ENCODE data around the gene FAM47E. TPM values are rescaled to one million over a fixed set of nuclear protein-coding genes. Genes with fewer than 3 reads are reported as not detected.

The FAM47E gene, protein sequence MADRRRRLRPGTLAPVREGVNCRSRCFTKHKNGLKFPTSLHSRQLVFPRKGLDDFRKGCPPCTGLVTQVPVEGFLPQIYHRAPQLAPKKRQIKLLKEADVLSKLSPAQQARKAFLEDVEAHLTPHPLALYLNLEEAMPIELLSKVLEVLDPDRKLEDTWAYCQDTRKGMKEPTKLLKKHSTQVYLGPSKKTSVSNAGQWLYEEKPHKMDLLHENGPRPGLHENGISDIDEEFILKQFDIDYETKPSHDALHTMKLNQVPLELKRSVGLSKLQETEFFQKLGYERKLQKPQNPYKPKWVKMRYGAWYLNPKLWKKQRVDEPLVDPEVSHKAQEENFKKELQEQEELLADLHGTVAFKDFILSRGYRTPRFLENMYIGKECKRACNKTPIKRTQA
- total RNA-seq: 3.9 TPM

DNA sequence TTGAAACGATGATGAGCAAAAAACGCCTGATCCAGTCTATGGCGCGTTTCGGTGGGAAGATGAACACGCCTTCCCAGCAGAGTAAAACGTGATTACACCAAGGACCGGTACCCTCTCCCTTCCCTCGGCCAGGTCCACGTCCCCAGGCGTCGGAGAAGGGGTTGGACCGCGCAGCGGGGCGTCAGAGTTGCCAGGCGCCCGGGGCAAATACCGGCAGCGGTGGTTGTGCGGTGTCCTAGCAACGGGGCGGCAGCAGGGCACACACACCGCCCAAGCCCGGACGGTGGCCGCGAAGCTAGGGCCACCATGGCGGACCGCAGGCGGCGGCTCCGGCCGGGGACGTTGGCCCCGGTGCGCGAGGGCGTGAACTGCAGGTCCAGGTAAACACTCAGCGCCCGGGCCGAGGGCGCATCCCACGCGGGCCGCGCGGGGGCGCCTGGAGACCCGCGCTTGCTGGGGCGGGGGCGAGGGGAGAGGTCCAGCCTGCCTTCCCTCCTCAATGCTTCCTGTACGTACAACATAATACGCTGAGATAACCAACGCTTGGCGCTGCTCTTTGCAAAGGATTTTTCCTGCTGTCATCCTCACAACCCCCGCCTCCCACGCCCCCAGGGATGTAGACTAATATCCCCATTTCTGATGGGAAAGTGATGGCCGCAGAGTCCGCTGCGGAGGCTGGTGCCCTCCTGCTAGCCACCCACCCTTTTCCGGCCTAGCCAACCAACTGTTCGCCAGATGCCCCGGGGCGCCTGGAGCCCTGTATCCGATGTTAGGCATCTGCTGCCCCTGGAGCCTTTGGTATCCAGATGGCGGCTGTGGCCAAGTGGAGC lies at the start of gene FAM47E:
FAM47E (plus strand) TSS at position 281 of the 830 bp plus-strand sequence; CDS start at position 307, 26 bp downstream.
- DNase-seq: peak; percentile 33

DNA sequence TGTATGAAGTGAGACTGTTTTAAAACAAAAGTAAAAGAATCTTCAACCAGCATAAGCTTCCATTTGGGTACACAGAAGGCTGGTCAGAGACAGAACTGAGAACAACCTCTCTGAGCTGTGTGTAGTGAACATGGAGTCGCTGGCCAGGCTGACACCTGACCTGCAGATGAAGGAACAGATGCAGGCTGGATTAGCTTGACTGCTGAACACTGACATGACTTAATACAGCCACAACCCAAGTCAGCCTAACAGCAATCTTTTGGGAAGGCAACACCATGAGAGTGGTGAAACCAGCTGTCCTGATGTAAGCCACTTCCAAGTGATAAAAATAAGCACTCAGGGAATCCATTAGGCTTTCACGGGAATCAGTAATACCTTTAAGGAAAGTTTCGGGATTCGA lies 48.0 kb upstream of the FAM47E start:
- no peak for DNase-seq

DNA sequence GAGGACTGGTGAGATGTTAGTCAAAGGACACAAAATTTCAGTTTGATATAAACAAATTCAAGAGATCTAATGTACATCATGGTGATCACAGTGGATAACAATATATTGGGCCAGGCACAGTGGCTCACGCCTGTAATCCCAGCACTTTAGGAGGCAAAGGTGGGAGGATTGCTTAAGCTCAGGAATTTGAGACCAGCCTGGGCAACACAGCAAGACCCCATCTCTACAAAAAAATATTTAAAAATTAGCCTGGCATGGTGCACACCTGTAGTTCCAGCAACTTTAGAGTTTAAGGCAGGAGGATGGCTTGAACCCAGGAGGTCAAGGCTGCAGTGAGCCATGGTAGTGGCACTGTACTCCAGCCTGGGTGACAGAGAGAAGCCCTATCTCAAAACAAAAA lies 46.6 kb upstream of the FAM47E start:
- DNase-seq: no peak

DNA sequence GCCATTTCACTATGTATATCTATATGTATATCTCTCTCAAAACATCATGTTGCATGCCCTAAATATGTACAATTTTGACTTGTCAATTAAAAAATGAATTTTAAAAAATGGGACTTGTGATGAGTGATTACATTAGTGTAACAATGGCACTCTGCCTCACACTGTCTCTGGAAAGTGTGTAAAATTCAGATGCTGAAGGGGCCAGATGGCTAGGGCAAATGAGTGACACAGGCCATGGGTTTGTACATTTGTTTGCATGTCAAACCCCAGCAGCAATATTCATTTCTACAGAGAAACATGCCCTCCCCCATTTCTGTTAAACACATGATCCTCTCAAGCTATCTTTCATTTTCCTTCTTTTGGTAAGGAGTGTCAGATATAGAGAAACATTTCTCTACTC lies 46.0 kb upstream of the FAM47E start:
- DNase-seq: no peak

DNA sequence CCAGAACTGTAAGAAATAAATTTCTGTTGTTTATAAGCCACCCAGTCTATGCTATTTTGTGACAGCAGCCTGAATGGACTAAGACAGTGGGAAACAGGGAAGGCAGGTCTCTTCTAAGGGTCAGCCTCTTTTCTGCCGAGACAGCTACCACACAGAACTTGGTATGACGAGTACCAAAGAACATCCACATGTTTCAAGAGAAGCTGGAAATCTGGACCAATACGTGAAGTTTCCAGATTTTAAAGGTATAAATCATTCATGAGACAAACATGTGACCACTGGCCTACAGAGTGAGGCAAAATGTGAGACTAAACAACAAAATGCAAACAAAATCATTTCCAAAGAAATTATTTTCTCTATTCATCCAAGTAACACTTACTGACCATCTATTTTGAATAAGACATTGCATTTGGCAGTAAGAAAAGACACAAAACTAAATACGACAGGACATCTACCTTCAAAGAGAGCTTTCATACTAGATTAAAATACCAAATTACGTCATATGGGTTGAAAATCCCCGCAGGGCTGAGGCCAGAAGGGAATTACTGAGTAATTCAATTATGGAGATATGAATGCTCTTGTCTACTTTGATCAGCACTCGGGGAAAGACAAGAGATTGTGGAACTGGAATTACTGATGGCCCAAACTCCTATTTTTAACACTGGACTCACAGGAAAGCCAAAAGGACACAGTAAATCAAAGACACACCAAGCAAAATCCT lies 45.1 kb upstream of the FAM47E start:
- DNase-seq: no peak

DNA sequence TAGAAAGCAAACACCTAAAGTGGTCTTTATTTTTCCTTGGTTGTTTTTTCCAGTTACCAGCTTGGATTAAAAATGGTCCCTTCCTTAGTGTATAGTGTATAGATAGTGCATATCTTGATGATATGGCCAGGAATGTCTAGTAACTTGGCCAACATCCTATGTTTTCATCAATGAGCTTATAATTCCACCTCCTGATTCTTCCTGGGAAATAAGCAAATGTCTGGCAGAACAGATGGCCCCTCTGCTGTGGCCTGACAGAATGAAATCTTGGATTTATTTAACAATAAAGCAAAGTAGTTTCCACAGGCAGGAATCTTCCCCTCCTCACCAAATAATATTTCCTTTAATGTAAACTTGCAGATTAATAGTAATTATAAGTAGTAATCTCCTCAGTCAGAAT lies 44.0 kb upstream of the FAM47E start:
- DNase-seq: no peak

DNA sequence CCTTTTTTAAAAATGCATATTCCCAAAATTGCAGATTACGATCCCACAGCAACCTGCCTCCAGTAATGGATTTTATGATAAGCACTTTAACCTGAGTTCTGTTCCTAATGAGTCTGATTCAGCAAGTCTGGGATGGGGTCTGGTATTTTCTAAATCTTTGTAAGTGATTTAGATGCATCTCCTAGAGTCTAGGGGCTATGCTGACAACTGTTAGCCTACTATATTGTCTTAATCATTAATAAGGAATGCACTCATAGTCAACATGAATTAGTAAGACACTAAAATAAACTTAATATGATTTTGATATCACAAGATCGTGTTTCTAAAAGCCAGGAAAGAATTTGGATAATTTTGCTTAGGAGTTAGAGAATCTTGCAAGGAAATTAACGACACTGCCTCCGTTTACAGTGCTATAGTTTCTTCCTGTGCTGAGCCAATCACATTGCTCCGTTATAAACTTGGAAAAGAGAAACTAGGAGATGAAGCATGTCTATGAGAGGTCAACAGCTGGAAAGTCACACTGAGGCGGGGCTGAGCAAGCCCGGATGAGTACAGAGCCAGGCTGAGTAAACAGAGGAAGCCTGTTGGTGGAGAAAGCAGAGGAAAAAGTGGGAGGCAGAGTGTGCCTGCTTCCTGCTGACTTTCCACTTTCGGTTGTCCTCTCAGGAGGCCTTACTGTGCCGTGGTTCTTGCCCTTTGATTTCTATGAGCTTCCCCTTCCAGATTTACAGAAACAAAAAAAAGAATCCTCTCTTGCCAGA lies 43.3 kb upstream of the FAM47E start:
- DNase-seq: peak; percentile 67

DNA sequence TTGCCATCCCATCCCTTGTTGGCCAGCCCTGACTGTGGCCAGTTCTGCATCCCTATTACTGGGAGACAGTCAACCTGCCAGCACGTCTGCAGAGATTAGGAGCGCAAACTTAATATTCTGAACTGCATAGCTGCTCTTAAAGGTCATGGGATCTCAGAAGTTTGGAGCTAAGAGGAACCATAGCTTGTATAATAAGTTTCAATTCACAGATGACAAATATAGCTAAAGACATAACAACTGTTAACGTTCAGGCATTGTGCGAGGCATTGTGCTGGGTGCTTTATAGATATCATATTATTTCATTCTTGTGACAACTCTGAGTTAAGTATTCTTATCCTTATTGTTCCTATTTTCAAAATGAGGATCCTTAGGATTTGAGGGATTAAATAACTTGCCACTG lies 41.6 kb upstream of the FAM47E start:
- no peak for DNase-seq

DNA sequence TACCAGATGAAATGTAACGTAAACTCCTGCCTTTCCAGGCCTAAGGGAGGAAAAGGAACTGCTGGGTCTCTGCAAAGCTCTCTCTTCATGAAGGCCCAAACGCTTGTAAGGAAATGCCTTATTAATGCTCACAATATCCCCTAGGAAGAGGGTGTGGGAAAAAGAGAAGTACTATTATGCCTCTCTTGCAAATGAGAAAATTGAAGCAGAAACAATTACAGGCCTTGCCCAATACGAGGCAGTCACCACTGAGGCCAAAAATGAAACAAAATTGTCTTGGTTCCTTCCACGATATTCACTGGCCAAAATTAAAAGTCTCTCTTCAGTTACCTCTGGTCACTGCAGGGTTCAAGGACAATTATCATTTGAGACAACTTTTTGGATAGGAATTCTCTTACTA lies 41.1 kb upstream of the FAM47E start:
- no peak for DNase-seq

DNA sequence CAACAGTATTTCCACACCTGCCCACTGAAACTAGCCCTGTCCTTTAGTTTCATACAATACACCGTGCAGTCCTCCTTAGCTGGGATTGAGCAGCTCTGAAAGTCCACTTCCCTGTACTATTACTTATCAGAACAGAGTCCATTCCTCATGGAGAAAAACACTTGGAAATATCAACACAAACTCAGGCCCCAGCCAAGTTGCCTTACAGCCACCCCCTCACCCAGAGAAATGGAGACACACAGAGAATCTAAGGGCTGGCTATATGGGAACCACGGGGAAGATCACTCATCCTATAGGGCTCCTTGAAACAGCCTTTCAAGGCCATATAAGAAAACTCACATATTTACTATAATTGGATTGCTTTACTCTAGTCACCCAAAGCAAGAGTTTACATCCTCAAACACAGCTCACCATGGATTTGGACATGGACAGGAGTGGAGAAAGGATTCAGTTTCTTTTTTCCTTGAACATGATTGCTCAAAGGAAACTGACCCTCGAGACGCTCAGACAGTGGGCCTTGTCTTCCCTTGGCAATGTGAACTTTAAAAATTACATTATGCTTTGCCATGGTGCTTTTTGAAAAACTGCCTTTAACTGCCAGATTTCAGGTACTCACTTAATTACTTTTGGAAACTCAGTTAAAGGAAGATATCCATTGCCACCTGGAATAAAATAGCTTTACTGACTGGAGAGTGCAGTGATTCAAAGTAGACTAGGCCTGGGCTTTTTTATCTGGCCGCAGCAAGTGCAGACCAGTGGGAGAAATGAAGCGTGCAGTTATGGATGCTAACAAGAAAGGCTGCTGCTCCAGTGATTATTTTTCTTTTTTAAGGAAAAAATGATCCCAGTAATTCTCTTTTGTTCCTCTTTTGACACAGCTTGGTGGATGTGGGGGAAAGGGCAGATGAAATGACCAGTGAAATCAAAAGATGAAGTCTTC lies 39.5 kb upstream of the FAM47E start:
- no peak for DNase-seq

DNA sequence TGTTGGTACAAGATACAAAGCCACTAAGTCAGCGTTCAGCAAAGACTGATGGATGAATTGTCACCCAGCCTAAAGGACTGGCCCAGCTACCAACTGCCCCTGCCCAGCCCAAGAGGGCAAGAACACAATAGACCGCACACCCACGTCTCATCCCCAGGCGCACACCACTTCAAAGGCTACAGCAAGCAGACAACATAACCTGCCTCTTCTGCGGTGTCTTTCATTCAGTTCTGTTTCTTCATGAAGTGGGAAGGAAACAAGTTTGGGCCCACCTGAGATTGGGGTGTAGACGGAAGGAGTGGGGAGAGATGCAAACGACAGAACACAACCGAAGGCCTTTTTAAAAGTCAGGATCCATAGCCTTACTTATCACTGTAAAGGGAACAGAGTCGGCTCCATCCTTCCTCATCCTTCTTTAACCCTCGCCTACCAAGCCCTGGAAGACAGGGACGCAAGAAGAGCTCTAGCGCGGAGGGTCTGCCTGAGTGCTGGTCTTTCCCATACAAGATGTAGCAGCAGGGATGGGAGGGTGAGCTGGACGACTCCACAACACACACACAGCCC lies 38.6 kb upstream of the FAM47E start:
- no peak for DNase-seq

DNA sequence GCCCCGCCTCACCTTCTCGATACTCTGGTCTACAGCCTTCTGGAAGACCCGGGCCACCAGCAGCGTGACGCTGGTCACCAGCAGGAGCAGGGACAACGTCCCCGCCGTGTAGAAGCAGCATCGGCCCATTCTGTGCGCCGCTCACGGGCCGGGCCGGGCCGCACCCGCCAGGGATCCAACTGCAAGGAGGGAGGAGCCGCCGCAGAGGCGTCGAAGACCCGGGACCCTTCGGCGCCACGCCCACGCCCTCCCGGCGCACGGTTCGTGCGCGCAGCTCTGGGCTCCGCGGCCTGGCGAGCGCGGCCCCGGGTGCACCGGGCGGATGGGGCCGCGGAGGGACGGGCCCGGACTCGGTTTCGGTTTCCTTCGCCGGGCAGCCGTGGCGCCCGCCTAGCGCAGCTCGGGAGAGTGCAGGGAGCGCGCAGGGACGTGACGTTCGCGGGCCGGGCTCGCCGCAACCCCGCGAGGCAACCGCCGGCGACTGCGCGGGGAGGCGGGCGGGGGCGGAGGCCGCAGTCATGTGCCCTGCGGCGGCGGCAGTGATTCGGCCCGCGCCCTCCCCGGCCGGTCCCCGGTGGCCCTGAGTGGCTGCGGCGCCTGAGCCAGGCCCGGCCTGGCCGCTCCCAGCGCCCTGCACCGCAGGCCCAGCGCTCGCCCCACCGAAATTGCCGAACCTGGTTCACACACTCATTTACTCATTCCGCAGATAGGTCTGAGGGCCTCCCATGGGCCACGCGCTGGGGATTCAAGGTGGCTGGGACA lies 37.9 kb upstream of the FAM47E start, which contains the start of gene SCARB2:
SCARB2 (minus strand) TSS at position 410 of the 762 bp plus-strand sequence; CDS start at position 129, 281 bp downstream.
- DNase-seq: peak; percentile 73

DNA sequence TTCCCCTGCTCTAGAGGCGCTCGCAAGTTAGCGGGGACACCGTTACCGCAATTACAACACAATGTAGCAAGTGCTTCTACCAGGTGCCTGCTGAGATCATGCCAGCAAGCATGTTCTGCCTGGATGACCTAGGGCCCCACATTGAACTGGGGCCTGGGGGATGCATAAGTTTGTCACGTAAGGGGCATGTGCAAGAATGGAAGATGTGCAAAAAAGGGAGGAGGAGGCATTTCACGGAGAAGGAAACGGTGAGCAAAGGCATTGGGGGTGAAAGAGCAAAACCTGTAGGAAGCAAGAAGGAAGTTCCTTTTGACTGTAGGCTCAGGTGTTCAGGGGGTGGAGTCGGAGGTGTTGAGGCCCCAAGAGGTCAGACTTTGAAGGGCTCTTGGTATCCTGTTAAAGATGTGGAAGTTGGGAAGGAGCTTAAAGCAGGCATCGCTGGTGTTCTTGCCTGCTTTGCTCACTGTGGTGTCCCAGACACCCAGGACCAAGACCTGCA lies 37.3 kb upstream of the FAM47E start:
- DNase-seq: no peak

DNA sequence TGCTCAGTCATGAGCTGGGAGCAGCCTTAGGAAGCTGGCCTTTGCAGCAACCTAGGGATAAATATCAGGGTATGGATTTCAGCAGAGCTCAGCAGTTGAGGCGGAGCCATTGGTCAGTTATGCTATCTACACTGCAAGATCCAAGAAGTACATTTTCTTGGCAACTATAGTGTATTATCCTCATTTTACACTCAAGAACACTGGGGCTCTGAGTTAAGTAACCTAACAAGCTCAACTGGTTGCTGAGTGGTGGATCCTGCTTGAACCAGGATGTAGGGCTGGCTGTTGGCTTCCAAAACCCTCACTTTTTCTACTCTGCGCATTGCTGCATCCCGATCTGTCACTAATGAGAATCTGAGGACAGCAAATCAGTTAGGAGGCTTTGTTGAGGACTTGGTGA lies 36.4 kb upstream of the FAM47E start:
- DNase-seq: no peak

DNA sequence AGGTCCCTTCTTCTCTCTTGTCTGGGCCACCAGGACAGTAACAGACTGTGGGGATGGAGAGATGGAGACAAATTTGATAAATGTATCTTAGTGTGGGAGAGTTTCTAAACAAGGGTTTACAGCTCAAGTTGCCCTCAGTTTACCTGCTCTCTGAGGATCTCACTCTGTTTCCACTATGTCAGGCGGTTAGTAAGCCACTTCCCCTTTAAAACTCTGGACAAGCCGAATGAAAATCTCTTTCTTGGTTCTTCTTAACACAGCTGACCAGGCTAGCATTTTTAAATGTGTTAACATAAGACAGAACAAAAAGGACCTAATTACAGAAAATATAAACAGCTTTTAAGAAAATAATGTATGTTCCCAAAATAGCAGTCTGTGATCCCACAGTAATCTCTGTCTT lies 35.0 kb upstream of the FAM47E start:
- no peak for DNase-seq

DNA sequence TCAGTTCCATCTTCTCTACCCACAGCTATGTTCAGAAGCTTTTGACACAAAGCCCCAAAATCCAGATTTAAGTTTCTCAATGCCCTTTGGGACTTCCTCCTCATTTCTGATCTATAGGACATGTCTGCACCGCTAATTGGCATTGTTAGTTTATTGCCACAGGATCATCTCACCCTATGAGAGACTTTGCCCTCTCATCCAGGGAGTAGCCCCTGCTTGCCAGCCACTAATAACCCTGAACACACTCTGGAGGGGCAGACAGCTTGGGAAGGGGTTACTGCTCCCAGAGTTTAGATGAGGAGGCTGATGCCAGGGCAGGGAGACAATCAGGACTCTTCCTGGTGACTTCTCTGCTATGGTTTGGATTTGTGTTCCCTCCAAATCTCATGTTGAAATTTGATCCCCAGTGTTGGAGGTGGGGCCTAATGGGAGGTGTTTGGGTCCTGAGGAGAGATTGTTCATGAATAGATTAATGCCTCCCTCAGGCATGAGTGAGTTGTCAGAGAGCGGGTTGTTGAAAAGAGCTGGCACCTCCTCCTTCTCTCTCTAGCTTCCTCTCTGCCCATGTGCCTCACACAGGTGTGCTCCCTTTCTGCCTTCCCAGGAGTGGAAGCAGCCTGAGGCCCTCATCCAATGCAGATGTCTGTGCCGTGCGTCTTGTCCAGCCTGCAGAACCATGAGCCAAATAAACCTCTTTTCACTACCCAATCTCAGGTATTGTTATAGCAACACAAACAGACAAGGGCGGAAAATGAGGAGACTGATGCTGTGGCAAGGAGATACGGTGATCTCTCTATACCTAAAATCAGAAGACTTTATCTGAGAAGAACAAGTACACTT lies 34.3 kb upstream of the FAM47E start:
- no peak for DNase-seq

DNA sequence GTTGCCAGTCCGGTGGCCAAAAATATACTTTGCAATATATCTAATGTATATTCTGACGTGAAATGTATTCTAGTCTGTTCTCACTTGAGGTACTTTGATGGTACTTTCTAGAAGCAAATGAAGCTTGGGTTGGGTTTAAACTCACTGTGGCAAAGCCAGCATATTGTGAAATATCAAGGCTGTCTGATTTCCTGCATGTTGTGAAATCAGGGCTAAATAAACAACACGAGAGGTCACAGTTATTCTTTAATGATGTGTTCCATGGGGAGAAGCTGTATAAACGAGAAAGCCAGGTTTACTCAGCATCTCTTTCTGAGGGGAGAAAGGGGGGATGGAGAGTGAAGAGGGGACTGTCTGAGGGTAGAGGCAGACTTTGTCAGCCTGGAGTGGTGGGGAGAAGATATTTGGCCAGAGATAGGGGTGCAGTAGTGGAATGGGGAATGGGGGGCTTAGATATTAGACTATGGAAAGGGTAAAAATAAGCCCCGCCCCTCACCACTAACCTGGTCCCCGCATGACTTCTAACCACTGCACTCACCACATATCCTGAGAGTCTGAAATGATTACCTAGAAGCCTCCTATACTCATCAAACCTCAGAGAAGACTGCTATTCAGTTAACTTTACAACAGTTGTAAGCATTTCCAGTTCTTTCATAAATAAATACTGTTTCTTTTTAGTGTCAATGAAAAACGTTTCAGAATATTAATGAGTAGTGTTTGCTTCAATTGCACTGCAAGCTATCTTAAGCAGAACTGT lies 32.0 kb upstream of the FAM47E start:
- no peak for DNase-seq

DNA sequence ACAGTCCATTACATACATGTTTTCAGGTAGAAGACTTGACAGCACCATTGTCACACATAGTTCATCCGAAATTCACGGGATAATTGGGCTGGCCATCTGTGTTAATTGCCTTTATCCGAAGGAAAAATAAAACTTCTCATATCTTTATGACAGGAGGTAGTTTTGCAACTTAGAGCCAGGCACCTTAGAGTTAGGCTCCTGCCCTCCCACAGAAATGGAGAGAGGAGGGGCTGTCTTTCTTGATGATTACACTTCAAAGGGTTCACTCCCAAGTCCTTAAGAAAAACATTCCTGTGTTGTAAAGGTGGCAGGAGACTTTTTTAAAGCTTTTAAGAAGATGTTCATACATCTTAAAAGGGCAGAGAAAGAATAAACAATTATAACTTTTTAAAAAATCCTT lies 27.4 kb upstream of the FAM47E start:
- no peak for DNase-seq

Measured in occipital lobe (tissue), 2 donors.